ENCODE data around the gene MAPK9.

GRCh38 chr5:180215783-180216630 lies 75.9 kb downstream of the MAPK9 start:
- no peak for TF ChIP-seq CTCF (IDR thresholded peaks at IDR 0.05)
- no peak for TF ChIP-seq POLR2A (IDR thresholded peaks at IDR 0.05)

Data from right lobe of liver (tissue), 4 donors.